DMS 273 (cell line): Measurements from ENCODE around the gene NRCAM.
A peak's percentile ranks its signal among the peaks of the same experiment; 100 is the strongest.

Source experiments
- DNase-seq: peaks from one replicate; lab custom pipeline; 2025; ENCODE audit not compliant: unreplicated experiment; lab: John Stamatoyannopoulos, UW

Gene NRCAM

DNA sequence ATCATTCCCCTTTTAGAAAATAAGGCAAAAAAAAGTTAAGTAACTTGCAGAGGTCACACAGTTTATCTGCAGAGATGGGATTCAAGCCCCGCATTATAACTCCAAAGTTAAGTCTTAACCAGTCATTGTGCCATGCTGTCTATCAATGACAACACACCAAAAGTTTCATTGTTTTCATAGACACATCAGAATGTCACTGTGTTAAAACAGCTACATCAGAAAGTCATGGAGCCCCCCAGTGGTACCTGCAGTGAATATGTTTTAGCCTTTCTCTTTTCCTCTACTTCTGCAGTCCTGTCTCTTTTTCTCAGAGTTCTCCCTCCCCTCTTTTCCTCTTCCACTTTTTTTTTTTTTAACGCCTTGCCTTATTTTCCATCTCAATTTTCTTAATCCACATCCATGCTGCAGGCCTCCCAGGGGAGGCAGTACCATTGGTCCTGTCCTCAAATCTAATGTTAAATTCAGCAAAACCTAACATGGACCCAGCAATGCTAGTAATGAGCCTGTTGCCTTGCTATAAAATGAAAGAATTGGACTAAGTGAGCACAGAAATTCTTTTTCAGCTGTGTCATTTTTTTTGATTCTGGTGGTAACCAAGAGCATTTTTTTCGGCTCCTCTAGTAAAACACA, 3.8 kb upstream of the NRCAM start:
- DNase-seq, result peak; percentile 80

DNA sequence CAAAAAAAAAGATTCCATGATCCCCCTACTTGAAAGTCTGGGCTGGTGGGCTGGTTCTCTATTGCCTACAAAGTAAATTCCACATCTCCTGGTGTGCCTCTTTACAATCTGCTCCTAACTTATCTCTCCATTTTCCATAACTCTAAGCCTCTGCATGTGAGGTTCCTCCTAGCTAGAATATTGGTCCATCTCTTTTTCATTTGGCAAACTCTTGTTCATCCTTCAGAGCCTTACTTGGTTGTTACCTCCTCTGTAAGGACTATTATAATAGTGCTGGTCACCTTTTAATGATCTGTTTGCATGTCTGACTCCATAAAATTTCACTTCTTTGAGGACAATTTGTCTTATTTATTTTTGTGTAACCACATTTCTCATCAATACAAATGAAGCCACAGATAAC, 1.6 kb upstream of the NRCAM start:
- DNase-seq, result no peak

DNA sequence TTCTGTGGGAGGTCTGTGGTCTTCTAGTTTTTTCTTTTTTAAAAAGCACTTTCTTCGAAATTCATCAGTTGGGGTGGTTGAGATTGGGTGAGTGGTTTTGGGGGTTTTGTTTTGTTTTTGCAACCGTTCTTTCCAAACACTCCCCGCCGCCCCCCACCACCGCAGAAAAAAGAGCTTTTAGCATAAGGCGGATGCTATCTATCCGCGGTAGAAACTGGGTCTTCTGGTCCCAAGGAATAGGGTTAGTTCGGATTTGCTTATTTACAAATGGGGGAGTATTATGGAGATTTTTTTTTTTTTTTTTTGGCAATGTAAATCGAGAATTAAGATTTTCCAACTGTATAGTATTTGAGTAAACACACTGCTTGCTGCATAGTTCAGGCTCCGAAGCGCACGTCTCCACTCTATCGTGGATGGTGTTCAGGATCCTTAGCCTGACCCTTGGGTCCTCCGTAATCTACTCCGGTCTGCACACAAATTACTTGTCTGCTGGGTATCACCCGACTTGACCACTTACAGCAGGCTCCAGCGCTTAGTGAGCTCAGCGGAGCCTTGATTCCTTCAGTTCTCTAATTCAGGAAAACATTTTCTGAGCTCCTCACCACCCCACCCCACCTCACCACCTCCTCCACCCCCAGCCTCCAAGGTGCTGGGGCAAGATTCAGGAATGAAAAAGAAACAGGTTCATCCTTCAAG, 757 bp upstream of the NRCAM start:
- DNase-seq, result peak; percentile 49

DNA sequence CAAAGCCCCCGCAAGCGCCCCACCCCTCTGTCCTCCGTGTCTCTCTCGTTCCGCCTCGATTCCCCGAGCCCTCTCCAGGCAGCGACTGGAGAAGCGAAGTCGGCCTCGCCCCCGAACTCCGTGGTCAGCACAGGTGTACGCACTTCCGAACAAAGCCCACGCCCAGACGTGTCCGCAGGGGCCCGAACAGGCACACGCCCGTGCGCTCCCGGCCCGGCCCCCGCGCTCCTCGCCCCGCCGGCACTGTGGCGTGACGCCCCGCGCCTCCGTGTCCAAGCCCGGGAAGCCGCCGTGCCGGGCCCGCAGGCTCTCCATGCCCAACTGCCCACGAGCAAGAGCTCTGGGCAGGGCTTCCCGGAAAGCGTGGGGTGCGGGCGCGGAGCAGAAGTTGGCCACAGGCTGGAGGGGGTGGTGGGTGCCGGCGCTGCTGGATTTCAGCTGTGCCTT, 662 bp downstream of the NRCAM start:
- no peak for DNase-seq

DNA sequence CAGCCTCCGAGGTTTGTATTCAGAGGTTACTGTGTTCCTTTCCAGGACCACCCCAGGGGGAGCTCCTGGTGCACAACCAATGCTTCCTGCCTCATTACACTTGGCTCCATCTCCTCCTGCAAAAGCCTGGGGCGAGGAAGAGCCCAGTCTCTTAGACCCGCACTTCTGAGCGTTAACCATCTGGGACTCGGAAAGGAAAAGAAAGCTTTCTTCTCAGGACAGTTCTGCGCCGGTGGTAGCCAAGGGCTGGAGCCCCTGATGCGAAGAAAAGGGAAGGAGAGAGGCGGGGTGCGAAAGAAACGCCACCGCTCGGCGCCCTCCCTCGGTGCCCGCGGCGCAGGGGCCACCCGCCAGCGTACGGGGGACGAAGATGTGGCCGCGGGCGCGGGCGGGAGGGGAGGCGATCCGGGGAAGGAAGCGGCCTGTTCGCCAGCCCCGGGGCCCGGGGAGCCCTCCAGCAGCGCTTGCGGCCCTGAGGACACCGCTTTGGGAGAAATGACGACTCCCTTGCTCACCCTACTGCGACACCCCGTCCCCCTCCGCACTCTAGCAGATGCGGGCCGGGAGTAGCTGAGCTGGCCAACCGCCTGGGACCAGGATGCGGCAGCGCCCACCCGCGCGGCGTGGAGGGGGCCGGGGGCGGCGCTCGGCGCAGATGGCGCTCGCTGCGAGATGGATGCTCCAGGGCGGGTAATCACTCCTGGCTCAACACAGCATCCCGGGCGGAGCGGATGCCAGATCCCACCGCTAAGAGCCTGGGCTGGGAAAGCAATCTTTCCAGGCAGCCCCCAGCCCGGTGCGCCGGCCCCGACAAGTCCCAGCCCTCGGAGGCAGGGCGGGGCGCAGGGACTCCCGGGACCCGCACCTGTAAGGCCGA, 1.3 kb downstream of the NRCAM start:
- peak; percentile 92 for DNase-seq

DNA sequence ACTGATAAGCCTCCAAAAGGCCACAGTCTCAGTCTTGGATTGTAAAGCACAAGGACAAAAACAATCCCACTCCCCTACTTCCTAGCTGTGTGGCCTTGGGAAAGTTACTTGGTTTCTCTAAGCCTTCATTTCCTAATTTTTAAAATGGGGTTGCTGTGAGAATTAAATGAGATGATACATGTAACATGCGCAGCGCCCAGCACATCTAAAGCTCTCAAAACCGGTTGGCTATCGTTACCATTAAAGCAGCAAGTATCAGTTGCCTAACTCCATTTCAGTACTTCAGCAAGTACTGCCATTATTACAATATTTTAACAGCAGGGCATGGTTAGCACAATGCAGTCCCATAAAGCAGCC, 1.9 kb downstream of the NRCAM start:
- no peak for DNase-seq

DNA sequence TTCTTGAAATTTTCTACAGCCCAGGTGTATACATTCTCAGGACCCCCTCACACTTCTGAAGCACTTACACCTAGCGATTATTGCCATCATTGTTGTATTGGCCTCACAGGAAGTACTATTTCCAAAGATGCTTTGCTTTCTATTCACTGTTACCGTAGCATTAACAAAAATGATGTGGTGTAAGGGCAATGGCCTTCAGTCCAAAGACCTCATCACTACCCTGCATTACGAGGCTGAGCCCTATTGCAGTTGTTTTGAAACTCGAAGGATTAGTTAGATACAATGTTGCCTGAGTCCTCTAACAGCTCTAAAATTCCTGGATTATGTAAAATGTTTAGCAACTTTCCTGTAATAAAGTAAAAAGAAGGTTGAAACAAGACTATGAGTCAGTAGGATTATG, 2.9 kb downstream of the NRCAM start:
- DNase-seq, result no peak

DNA sequence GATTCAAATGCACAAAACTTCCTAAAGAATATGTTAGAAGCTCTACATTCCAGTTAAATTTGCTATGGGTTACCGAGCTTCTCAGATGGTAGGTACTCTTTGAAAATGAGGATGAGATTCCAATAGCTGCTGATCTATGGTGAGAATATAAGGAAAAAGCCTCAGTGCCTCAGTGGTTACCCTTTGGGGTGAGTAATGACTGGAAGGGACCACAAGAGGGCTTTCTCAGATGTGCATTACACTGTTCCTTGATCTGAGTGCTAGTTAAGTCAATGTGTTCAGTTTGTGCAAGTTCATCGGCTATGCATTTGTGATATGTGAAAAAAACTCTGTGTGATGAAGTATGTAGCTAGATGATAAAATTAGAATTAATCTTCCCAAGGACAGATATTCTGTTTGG, 3.5 kb downstream of the NRCAM start:
- DNase-seq, result peak; percentile 82

DNA sequence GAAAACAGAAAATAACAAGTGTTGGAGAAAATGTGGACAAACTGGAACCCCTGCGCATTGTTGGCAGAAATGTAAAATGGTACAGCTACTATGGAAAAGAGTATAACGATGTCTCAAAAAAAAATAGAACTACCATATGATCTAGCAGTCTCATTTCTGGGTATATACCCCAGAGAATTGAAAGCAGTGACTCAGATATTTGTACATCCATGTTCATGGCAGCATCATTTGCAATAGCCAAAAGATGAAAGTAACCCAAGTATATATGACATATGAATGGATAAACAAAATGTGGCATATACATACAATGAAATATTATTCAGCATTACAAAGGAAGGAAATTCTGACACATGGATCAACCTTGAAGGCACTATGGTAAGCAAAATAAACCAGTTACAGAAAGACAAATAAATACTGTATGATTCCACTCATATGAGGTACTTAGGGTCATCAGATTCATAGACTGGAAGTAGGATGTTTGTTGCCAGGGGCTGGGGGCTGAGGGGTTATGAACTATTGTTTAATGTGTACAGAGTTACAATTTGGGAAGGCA, 4.9 kb downstream of the NRCAM start:
- DNase-seq, result no peak

DNA sequence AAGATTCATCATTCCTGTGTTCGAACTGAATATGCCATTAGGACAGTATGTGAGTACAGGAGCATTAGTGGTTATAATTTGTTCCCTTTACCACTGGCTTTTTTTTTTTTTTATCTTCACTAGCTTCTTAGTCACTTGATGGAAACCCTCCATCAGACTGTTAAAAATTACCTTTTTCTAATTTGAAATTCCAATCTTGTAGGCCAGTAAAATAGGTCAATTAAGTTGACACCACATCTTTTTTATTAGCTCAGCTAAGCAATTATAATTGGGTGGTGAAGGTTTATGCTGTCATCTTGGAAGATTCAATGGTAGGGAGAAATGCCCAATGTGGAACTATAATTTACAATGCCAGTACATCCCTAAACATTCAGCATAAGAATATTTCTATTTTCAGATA, 6.1 kb downstream of the NRCAM start:
- DNase-seq, result no peak

DNA sequence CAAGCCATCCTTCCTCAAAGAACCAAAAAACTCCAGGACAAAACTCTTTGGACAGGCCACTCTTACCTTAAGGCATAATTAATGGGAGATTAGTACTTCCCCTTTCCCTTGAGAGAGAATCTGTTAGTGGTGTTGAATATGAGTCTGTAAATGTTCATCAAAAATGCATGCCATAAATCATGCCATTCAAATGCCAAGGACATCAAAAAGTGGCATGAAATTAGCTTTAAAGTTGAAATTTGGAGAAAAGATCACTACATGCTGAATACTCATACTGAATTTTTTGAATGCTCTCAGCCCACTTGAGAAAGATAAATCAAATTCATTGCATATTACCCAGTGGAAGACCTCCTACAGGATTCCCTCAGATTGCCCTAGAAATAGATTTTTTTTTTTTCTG, 6.7 kb downstream of the NRCAM start:
- peak; percentile 42 for DNase-seq

DNA sequence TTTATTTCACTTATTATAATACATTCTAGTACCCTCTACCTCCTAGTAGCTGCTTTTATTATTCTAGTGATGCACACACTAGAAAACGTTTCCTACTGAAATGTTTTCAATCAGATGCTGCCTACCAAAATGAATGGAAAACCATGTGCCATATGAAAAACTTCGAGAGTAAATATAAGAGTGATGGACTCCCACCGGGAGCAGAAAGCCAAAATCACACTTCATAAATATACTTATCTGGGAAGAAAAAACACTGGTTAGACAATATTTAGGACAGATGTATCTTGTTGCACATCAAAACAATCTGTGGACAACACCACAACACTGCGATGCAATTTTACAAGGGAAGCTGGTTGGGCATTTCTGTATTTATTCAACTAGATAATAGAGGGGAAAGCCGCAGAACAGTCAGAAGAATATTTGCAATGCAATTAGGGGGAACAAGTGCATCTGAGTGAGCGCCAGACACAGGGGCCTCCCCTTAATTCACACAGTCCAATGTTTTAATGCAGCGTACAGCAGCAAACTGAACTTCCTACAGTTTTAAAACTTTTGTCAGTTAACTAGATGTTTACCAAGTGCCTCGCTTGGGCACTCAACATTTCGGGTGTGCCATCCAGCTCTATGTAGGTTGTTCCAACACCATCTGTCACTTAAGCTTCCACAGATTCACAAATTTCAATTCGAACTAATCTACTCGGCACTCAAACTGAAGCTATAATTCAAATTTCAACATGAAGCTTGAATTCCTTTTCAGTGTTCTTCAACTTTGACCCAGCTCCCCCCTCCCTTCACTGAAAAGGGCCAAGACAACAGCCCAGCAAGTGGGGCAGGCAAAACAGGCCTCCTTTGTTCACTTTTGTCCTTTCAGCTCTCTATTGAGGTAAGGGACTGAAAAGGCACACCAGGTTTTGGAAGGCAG, 7.4 kb downstream of the NRCAM start:
- peak; percentile 77 for DNase-seq

DNA sequence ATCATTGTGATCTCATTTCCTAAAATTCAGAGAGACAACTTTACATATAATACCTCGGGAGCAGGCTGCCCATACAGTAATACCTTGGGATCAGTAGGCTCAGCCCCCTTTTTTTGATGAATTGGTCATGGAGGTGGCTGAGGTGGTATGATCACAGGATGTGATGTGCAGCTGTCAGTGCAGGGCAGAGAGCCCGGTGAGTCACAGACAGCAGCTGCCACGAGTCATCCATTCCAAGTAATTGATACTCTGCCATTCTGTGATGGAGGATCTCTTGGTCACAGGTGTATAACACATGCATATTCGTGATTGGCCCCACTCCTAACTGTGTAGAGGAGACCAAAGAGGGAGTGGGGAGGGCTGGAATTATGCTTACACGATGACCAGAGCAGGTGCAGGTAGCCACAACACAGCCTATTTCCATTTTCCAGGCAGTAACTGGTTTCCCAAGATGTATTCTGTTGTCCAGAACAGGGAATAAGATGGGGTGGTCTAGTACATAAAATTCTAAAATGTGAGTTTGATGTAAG, 14.1 kb downstream of the NRCAM start:
- peak; percentile 88 for DNase-seq

DNA sequence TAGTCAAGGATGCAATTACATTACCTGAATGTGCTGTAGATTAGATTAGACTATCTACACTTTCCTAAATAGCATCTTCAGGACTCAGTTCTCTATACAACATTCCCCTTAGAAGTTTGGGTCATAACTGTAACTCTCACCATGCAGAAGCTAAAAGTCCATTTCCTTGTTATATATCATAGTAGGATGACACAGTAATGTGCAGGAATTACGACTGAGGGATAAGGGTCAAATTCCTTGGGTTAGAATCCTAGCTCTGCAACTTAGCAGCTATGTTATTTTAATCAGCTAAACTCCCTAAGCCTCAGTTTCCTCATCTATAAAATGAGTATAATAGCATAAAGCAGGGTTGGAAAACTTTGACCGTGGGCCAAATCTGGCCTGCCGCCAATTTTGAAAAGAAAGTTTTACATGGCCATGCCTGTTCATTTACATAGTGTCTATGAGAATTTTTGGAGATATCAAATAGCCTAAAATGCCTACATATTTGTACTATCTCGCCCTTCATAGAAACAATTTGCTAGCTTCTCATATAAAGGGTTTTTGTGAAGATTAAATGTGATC, 14.8 kb downstream of the NRCAM start:
- DNase-seq, result peak; percentile 28

DNA sequence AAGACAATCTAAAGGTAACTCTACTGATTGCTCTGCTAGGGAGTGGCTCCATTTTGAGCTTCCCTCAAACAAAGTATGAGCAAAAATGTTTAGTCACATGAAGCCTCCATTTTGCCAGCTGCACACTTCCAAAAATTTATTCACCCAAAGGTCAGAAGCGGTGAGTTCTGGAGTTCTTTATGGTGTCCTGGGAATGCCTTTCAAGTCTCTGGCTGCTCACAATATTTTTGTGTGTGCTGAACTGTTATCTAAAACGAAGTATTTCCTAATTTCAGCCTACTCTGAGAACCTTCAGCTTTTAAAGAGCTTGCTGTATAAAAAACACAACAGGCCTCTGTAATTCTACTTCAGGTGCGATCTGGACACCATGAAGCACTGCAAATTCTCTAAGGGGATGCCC, 15.6 kb downstream of the NRCAM start:
- no peak for DNase-seq

DNA sequence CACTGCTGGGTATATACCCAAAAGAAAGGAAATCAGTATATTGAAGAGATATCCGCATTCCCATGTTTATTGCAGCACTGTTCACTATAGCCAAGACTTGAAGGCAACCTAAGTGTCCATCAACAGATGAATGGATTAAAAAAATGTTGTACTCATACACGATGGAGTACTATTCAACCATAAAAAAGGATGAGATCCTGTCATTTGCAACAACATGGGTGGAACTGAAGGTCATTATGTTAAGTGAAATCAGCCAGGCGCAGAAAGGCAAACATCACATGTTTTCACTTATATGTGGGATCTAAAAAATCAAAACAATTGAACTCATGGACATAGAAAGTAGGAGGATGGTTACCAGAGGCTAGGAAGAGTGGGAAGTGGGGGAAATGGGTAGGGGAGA, 19.3 kb downstream of the NRCAM start:
- DNase-seq, result no peak

DNA sequence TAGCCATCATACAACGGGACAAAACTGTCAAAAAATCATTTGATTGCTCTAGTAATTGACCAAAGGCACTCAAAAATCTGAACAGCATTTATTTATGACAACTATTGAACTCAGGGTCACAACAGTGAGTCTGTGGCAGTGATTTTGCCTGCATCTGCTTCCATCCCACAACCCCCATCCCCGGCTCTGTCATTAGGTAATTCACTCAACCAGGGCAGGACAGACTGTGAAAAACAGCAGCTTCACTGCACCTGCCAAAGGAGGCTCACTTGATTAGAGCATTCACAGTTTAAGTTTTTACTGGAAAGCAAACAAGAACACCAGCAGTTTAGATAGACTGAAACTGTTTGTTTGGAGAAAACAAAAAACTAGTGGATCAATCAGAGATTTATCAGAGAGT, 22.2 kb downstream of the NRCAM start:
- DNase-seq, result peak; percentile 29

DNA sequence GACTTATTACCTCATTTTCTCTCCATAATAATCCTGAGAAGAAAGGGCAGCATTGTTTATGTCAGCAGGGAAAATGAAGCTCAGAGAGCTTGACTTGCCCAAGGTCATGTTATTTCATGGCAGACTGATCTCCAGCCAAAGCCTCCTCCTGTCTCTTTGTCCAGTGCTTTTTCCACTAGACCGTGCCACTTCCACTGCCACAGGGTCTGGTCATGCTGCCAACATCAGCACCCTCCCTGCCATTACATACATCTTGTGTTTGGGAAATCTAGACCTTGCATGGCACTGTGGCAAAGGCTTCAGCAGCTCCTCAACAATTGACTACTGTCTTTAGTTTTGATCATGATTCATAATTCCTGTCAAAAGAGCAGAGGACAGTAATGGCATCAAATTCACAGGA, 25.1 kb downstream of the NRCAM start:
- no peak for DNase-seq

DNA sequence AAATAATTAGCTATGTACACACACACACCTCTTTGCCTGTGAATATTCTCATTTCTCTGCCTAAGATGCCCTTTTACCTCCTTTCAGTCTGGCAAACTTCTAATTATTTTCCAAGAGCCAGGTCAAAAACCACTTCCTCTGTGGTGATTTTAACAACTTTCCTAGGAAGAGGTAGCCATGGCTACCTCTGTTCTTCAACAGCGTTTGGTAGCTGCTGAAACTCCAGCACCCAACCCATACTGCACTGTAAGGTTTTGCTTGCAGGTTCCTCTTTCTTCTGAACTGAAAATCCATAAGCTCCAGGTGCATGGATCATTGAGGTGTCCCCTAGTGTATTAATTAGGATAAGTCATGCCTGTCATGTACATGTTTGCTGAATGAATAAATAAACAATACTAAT, 25.6 kb downstream of the NRCAM start:
- no peak for DNase-seq

DNA sequence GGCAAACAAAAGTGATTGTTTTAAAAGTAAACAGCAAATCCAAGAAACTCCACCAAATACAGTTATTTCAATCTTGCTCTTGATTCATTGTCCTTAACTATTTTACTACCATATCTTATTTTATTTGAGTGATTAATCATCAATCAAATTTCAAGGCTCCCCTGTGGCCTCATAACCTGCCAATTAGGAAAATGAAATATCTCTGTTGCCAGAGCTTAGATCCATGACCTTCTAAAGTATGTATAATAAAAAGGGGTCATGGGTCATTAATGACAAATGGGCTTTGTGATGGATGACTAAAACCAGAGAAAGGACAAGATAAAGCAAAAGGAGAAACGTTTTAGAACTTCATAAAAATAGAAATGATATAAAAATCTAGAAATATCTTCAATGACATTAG, 28.5 kb downstream of the NRCAM start:
- no peak for DNase-seq
